Hepatocyte (in vitro differentiated cells): ENCODE measurements around the gene THOP1. TPM values are rescaled to one million over a fixed set of nuclear protein-coding genes. Genes with fewer than 3 reads are reported as not detected.

Source experiments
- DNase-seq: peaks from one replicate; pipeline ENCODE4 v3.0.0-alpha.2; 2016; ENCODE audit warnings: low spot score
- H2AFZ ChIP-seq: fragments of 200-600 bp; sonication (generic); 2 replicates; pipeline ENCODE4 v1.6.0; 2016; ENCODE audit warnings: antibody characterized with exemption, mild to moderate bottlenecking
- H3K27ac ChIP-seq: fragments of 200-600 bp; sonication (generic); 2 replicates; pipeline ENCODE4 v1.5.1; 2016; ENCODE audit warnings: mild to moderate bottlenecking
- H3K27me3 ChIP-seq: fragments of 200-600 bp; sonication (generic); 2 replicates; pipeline ENCODE4 v1.6.1; 2016
- H3K36me3 ChIP-seq: fragments of 200-600 bp; sonication (generic); replicated peaks from 2 replicates; pipeline ENCODE4 v1.5.1; 2016; ENCODE audit warnings: low read depth; ENCODE audit not compliant: insufficient read depth
- H3K4me1 ChIP-seq: fragments of 200-600 bp; sonication (generic); 2 replicates; pipeline ENCODE4 v1.5.1; 2016; ENCODE audit warnings: mild to moderate bottlenecking, moderate library complexity; ENCODE audit not compliant: insufficient read depth
- H3K4me2 ChIP-seq: fragments of 200-600 bp; sonication (generic); 2 replicates; pipeline ENCODE4 v1.6.0; 2016
- H3K4me3 ChIP-seq: fragments of 200-600 bp; sonication (generic); 2 replicates; pipeline ENCODE4 v1.5.1; 2016; ENCODE audit warnings: mild to moderate bottlenecking
- H3K79me2 ChIP-seq: fragments of 200-600 bp; sonication (generic); 2 replicates; pipeline ENCODE4 v1.6.0; 2017; ENCODE audit warnings: mild to moderate bottlenecking
- H3K9me2 ChIP-seq: fragments of 200-600 bp; sonication (generic); replicated peaks from 2 replicates; pipeline ENCODE4 v1.6.0; 2017; ENCODE audit warnings: mild to moderate bottlenecking; ENCODE audit not compliant: insufficient read depth
- H3K9me3 ChIP-seq: fragments of 200-600 bp; sonication (generic); 2 replicates; pipeline ENCODE4 v1.5.1; 2016; ENCODE audit warnings: low read depth, mild to moderate bottlenecking
- H4K20me1 ChIP-seq: fragments of 200-600 bp; sonication (generic); 2 replicates; pipeline ENCODE4 v1.6.0; 2016; ENCODE audit warnings: mild to moderate bottlenecking; ENCODE audit not compliant: insufficient read depth, poor library complexity, severe bottlenecking
- CTCF ChIP-seq: fragments of 200-600 bp; sonication (generic); IDR thresholded peaks from 2 replicates; pipeline ENCODE4 v1.5.1; 2016; ENCODE audit warnings: antibody characterized with exemption, mild to moderate bottlenecking; ENCODE audit not compliant: poor library complexity
- EZH2 ChIP-seq: fragments of 200-600 bp; sonication (generic); IDR thresholded peaks from 2 replicates; pipeline ENCODE4 v1.6.1; 2016; ENCODE audit warnings: antibody characterized with exemption, mild to moderate bottlenecking, borderline replicate concordance
- EZH2phosphoT487 ChIP-seq: fragments of 200-600 bp; sonication (generic); IDR thresholded peaks from one replicate; pipeline ENCODE4 v1.6.1; 2018; ENCODE audit warnings: antibody characterized with exemption, mild to moderate bottlenecking, low read depth, moderate library complexity; ENCODE audit not compliant: unreplicated experiment, severe bottlenecking
- WGBS: methylation state at CpG from one replicate; pipeline ENCODE4 v1.1.6; 2016; ENCODE audit warnings: low lambda C conversion rate; ENCODE audit errors: missing lambda C conversion rate; 5-methylcytosine and 5-hydroxymethylcytosine counted together
- polyA plus RNA-seq: library from polyadenylated mRNA; unstranded; fragments of >200 nt; fragmentation: Nextera tagmentation; extraction: Ambion mirVana; gene quantifications from 2 replicates; pipeline ENCODE4 v1.2.1, GENCODE V29; 2016
- total RNA-seq: library from RNA; depleted of rRNA; stranded (reverse); fragments of >200 nt; gene quantifications from 2 replicates; pipeline ENCODE4 v1.2.3, GENCODE V29; 2014

The THOP1 gene
- total and polyA plus RNA-seq, 2 experiments from 2014 or later = 61.4 to 64.3 TPM

GRCh38 chr19:2766594-2767372 lies 18.5 kb upstream of the THOP1 start:
- Histone ChIP-seq H3K9me2 (no peaks in the 10 kb centered on the region), H3K79me2 (peaks cover 34% of the 10 kb centered on the region), H3K36me3 (no peaks in the 10 kb centered on the region), H3K27me3 (no peaks in the 10 kb centered on the region), H3K9me3 (no peaks in the 10 kb centered on the region), H3K4me1 (no peaks in the 10 kb centered on the region), H3K27ac (no peak overlapping the region), H2AFZ (no peak overlapping the region), H3K4me3 (no peak overlapping the region), H3K4me2 (no peak overlapping the region), H4K20me1 (peaks cover 28% of the 10 kb centered on the region)
- 98% methylated on average over 33 of the region's 35 CpGs for WGBS
- no peak for DNase-seq
- no peak for TF ChIP-seq CTCF
- TF ChIP-seq EZH2phosphoT487 = no peak
- no peak for TF ChIP-seq EZH2

DNA sequence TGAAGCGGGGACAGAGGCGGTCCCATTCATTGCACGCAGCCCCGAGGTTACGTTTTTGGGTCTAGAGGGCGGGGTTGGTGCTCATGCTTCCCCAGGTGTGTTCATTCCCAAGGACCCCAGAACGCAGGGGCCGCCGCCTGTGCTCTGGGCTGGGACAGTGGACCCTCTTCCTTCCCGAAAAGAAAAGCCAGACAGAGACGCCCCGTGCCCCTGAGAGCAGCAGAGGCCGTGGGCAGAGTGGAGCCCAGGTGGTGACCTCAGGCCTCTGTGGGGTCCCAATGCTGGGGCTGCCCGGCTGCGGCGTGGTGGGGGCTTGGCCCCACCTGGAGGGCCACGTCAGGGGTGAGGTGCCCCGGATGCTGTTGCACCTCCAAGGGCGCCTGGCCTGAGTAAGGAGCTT lies 17.6 kb upstream of the THOP1 start:
- TF ChIP-seq CTCF (no peak), EZH2 (no peak), EZH2phosphoT487 (no peak)
- Histone ChIP-seq H2AFZ (no peak overlapping the region), H3K4me3 (no peak overlapping the region), H3K27me3 (no peaks in the 10 kb centered on the region), H3K4me1 (no peaks in the 10 kb centered on the region), H3K36me3 (no peaks in the 10 kb centered on the region), H3K4me2 (no peak overlapping the region), H3K9me2 (no peaks in the 10 kb centered on the region), H3K79me2 (peaks cover 42% of the 10 kb centered on the region), H4K20me1 (peaks cover 34% of the 10 kb centered on the region), H3K9me3 (no peaks in the 10 kb centered on the region), H3K27ac (no peak overlapping the region)
- WGBS = 98% methylated on average over 19 of the region's 19 CpGs
- DNase-seq = no peak

DNA sequence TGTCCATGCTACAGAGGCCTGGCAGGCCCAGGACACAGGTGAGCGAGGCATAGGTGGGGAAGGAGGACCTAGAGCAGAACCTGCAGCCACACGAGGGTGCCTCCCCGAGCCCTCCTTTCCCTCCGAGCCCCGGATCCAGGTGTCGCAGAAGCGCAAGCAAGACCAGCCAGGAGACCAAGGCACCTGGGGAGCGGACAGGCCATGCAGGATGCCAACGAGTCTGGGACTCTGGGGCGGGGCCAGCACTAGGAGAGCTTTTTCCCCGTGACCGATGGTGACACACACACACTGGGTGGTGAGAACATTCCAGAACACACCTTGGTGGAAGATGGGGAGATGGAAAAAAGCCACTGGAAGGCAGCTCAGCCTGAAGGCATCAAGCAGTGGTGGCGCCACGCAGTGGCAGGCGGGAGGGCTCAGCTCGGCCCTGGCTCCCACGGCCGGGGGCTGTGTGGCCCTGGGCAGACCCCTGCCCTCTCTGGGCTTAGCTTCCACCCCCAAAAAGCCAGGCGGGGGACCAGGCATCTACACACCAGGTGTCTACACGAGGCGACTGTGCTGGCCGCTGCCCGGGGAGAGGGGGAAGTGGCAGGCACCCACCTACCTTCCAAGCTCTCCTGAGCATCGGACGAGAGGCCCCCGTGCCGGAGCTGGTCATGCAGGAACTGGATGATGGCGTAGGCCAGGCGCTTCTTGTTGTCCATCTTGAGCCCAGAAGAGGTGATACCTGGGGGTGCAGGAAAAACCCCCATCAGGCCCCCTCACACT lies 16.8 kb upstream of the THOP1 start:
- no peak for DNase-seq
- H3K9me3 ChIP-seq = no peaks in the 10 kb centered on the region
- H3K27ac ChIP-seq = no peak overlapping the region
- no peaks in the 10 kb centered on the region for H3K9me2 ChIP-seq
- no peaks in the 10 kb centered on the region for H3K36me3 ChIP-seq
- no peaks in the 10 kb centered on the region for H3K27me3 ChIP-seq
- H3K4me1 ChIP-seq = no peaks in the 10 kb centered on the region
- WGBS = 96% methylated on average over 27 of the region's 29 CpGs
- peaks cover 34% of the 10 kb centered on the region for H4K20me1 ChIP-seq
- H3K79me2 ChIP-seq = peaks cover 42% of the 10 kb centered on the region
- H3K4me3 ChIP-seq = no peak overlapping the region
- no peak for TF ChIP-seq EZH2phosphoT487
- TF ChIP-seq CTCF = no peak
- TF ChIP-seq EZH2 = no peak
- H3K4me2 ChIP-seq = no peak overlapping the region
- H2AFZ ChIP-seq = no peak overlapping the region
